PFSK-1 (cell line): ENCODE results near the gene PGAP3.

Experiments
- FOXP2 ChIP-seq: optimal IDR thresholded peaks from 2 replicates; pipeline ENCODE3; 2011; ENCODE audit warnings: borderline replicate concordance, control low read depth, inconsistent platforms; ENCODE audit not compliant: insufficient read depth; ENCODE audit errors: extremely low read length, extremely low read depth
- POLR2AphosphoS5 ChIP-seq: IDR thresholded peaks from 2 replicates; pipeline ENCODE4 v1.6.1; 2012; ENCODE audit warnings: low read depth, mild to moderate bottlenecking, control low read depth, low read length, moderate library complexity
- REST ChIP-seq, 2 experiments: IDR thresholded peaks; 2 replicates each; pipeline versions ENCODE4 v1.6.1 to v1.8.0; 2011 to 2012; ENCODE audit warnings: low read depth in 2 of 2, low read length in 2 of 2, control low read depth in 1 of 2, inconsistent platforms in 1 of 2, mild to moderate bottlenecking in 1 of 2, moderate library complexity in 1 of 2; ENCODE audit not compliant: insufficient read depth in 1 of 2
- TAF1 ChIP-seq: IDR thresholded peaks from 2 replicates; pipeline ENCODE4 v1.6.1; 2012; ENCODE audit warnings: low read length, control low read depth, borderline replicate concordance; ENCODE audit not compliant: insufficient read depth

GRCh38 chr17:39714234-39714633 is 26.4 kb upstream of the PGAP3 start:
- TF ChIP-seq POLR2AphosphoS5 (no peak), REST (IDR thresholded peaks at IDR 0.05; ENCODE audit: insufficient read depth in 1 of 2, low read depth in 2 of 2, low read length in 2 of 2) (no peak), TAF1 (no peak), FOXP2 (no peak)
